GM18511 (cell line): ENCODE data around the gene DNLZ.

Experiments used
- ATAC-seq: cut with Tn5 transposase; IDR thresholded peaks from one replicate; pipeline ENCODE4 v1.9.1; 2021; ENCODE audit warnings: mild to moderate bottlenecking, moderate library complexity; ENCODE audit not compliant: unreplicated experiment

The DNLZ gene

GRCh38 chr9:136397643-136398042 lies 34.1 kb upstream of the DNLZ start:
- ATAC-seq, result no peak

DNA sequence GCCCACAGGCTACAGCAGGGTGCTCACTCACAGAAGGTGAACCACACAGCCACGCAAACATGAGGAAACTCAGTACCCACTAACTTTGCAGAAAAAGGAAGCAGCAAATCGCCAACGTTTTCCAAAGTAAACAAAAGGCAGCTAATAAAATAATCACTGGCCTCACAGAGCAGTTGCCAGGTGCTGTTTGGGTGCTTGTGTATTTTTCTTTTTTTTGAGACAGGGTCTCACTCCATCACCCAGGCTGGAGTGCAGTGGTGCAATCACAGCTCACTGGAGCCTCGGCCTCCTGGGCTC lies 32.6 kb upstream of the DNLZ start:
- no peak for ATAC-seq

DNA sequence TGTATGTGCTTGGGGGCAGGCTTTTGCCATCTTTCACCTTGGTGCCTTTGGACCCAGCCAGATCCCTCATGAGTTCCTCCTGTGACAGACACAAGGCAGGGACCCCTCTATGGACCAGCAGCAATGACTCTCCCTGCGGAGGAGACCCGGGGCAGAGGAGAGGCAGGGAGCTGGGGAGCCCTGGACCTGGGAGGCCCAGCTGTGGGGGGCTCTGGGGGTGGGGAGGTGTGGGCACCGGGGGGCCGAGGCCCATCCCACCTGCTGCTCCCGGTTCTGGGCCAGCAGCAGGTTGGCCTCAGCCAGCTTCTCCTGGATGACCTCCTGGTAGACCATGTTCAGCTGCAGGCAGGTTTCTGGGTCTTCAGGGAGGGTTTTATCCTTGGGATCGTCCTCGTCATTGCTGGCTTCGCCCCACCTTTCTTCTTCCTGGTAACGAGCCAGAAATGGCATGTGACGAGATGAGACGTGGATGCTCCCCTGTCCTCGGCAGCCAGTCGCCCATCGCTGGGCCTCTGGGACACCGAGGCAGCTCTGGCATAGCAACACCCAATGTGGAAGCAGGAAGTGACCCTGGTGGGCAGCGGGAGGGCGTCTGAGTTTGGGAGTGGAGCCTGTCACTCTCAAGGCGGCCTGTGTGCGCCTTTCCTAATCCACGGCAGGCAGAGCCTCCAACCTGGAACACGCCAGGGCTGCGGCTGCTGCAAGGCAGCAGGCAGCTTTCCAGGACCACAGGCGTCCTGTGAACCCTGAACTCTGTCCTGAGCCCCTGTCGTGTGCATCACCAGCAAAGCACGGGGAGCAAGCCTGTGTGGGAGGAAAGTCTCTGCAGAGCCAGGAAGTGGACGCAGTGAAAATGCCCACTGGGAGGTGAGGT lies 32.0 kb upstream of the DNLZ start:
- no peak for ATAC-seq

DNA sequence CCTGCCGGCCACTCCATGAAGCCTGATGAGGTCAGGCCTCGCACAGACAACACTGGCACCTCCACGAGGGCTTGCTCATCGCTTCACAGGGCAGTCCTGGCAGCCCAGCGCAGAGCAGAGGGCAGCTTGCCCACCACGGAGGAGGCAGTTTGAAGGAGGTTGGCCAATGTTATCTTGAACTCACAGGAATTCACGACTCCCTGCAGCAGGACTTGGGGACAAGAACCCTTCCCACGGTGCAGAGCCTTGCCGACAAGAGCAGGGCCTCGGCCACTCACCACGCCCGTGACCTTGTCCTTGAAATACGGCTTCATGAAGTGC lies 31.4 kb upstream of the DNLZ start:
- no peak for ATAC-seq

DNA sequence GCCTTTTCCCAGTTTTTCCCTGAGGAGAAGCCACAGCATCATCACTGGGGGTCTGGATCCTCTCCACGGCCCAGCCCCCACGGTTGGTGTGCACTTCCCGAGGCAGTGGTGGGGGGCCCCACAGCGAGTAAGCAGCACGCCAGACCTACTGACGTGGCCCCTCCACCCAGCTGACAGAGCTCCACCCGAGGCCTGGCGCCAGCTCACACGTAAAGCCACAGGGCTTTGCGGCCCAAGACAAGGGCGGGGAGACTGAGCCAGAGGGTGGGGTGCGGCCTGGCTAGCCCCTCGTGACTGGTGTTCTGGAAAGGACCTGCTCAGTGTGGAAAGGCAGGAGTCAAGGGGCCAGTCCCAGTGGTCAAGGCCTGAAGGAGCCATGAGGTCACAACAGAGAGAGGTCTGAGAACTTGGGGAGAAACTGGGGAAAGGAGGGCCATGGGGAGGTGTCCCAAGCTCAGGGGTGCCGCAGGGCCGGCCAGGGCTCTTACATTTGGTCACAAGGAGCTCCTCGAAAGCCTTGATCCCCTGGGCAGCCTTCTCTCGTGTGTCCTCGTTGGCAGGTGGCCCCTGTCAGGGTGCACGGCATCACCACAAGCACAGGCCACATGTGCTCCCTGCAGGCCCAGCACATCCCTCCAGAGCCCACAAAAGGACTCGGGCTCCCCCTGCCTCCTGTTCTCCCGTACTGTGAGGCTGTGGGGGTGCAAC lies 30.9 kb upstream of the DNLZ start:
- no peak for ATAC-seq

GRCh38 chr9:136393531-136393930 lies 30.0 kb upstream of the DNLZ start:
- no peak for ATAC-seq

GRCh38 chr9:136392538-136393449 lies 29.2 kb upstream of the DNLZ start:
- ATAC-seq, result no peak

- no peak for ATAC-seq
Measured at GRCh38 chr9:136391737-136392537, 28.4 kb upstream of the DNLZ start.

GRCh38 chr9:136389396-136389795 lies 25.9 kb upstream of the DNLZ start:
- no peak for ATAC-seq

DNA sequence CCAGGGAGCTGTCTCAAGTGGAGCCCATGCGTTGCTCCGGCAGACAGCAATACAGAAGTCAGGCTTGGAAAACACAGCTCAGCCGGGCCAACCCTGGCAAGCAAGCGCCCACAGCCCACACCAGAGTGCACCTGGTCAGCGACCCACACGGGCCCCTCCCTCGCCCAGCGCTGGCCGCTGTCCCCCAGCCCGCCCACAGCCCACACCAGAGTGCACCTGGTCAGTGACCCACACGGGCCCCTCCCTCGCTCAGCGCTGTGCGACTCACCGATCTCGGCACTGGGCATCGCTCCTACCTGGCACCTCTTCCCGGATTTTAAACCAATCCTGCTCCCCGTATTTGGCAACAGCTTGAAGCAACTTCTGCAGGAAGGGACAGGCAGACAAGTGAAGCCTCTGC lies 23.7 kb upstream of the DNLZ start:
- no peak for ATAC-seq

GRCh38 chr9:136386018-136386417 lies 22.5 kb upstream of the DNLZ start:
- ATAC-seq, result no peak

- ATAC-seq, result no peak
Measured at GRCh38 chr9:136385015-136385414, 21.5 kb upstream of the DNLZ start.

- no peak for ATAC-seq
Measured at GRCh38 chr9:136383436-136383835, 19.9 kb upstream of the DNLZ start.

DNA sequence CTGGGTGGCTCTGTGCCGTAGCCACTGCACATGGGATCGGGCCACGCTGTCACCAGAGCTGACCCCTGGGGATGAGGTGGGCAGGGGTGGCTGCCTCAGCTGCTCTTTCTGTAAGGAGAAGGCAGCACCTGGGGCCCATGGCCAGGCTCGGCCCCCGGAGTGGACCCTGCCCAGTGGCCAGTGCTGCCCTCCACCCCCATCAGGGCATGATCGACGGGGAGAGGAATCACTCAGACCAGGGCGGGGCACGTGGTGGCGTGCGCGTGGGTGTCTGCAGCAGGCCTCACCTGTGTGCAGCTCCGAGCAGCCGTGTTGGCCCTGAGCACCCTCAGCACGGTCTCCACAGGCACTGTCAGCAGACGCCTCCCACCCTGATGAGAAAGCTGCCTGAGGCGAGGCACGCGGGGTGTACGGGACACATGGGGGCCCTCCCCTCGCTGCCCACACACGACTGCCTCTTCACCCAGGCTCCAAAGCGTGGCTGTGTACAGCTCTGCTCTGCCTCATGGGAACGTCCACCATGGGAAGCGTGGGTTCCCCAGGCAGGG lies 18.5 kb upstream of the DNLZ start:
- ATAC-seq, result no peak

DNA sequence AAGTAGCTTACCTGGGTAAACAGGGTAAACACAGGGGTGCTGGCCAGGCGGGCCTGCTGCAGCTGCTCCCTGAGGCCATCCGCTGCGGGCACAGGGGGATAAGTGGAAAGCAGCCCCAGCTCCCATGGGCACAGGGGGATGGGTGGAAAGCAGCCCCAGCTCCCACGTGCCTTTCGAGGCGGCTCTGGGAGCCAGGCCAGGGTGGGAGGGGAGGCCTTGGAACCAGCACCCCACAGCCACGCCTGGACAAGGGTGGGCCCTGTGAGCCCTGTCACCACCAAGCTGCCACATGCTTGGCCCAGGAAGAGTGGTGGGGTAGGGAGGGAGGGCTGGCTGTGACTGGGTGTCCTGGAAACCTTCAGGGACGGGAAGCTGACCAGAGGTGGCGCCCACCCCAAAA lies 17.8 kb upstream of the DNLZ start:
- ATAC-seq, result no peak

DNA sequence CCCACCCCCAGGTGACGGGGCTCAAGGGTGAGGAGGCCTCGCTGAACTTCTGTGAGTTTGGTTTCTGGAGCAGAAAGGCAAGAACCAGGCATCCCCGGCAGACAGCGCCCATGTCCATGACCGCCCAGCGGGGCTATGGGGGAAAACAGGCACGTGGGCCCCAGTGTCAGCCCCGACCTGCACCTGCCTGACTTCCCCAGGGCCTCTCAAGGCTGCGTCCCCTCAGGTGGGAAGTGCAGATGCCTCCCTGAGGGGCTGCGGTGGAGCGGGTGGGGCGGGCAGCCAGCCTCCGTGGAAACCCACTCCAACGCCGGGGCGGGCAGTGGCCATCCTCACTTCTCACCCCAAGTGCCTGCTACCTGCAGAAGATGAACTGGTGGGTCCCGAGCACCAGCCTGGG lies 16.8 kb upstream of the DNLZ start:
- no peak for ATAC-seq

GRCh38 chr9:136379891-136380290 lies 16.3 kb upstream of the DNLZ start:
- ATAC-seq, result no peak

- ATAC-seq, result no peak
Measured at GRCh38 chr9:136379401-136379800, 15.9 kb upstream of the DNLZ start.

GRCh38 chr9:136379003-136379287 lies 15.4 kb upstream of the DNLZ start:
- ATAC-seq, result no peak

GRCh38 chr9:136378170-136379002 lies 14.8 kb upstream of the DNLZ start:
- ATAC-seq, result no peak
